HG03520 (cell line): Measurements from ENCODE around the gene FAM227A.
"Not testable (repeated sequence)": the region's sequence is repeated elsewhere in the genome, so short reads cannot be mapped to it uniquely, and the experiment has no call there.

Experiments used
- ATAC-seq: cut with Tn5 transposase; IDR thresholded peaks from one replicate; pipeline ENCODE4 v1.9.1; 2021; ENCODE audit warnings: mild to moderate bottlenecking, moderate library complexity; ENCODE audit not compliant: unreplicated experiment

Gene FAM227A

GRCh38 chr22:38612217-38613006 is 43.8 kb downstream of the FAM227A start:
- ATAC-seq: no peak

- ATAC-seq: no peak
These were observed 44.6 kb downstream of the FAM227A start for GRCh38 chr22:38611559-38611958.

DNA sequence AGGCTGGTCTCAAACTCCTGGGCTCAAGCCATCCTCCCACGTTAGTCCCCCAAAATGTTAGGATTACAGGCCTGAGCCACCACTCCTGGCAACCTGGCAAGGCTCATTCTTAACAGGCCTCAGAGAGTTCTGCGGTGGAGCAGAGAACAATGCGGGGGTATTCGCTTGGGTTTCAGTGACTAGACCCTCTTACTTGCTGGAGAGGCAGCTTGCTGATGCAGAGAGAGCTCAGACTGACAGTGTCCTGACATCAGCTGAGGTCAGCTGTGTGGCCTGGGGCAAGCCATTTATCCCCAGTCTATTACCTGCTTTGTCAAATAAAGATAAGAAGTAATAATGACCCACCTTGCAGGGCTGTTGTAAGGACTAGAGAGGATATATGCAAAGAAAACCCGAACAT is 46.0 kb downstream of the FAM227A start:
- ATAC-seq: no peak

GRCh38 chr22:38608992-38609750 is 47.0 kb downstream of the FAM227A start:
- no peak for ATAC-seq

GRCh38 chr22:38607680-38608079 is 48.5 kb downstream of the FAM227A start:
- no peak for ATAC-seq

GRCh38 chr22:38602166-38602565 is 54.0 kb downstream of the FAM227A start:
- ATAC-seq: no peak

DNA sequence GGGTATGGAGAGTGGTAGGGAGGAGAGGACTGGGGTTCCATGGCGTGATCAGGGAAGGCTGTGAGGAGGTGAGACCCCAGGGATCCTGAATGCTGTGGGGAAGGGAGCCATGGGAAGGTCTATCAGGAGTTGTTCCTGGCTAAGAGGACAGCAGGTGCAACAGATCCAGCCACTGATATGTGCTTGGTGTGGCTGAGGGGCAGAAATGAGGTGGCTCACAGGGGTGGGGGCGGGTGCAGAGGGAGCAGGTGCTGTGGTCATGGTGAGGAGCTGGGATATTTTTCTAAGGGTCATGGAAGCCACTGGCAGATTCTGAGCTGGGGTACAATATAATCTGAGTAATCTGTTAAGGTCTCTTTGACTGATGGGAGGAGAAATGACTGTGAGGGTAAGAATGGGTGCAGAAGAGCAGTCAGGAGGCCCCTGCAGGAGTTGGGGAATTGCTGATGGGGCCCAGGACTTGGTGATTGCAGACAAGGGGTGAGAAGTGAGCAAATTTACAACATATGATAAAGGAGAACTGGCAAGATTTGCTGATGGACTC is 54.9 kb downstream of the FAM227A start:
- no peak for ATAC-seq

GRCh38 chr22:38599466-38599865 is 56.7 kb downstream of the FAM227A start:
- no peak for ATAC-seq

GRCh38 chr22:38582923-38583322 is 73.3 kb downstream of the FAM227A start:
- not testable (repeated sequence) for ATAC-seq

DNA sequence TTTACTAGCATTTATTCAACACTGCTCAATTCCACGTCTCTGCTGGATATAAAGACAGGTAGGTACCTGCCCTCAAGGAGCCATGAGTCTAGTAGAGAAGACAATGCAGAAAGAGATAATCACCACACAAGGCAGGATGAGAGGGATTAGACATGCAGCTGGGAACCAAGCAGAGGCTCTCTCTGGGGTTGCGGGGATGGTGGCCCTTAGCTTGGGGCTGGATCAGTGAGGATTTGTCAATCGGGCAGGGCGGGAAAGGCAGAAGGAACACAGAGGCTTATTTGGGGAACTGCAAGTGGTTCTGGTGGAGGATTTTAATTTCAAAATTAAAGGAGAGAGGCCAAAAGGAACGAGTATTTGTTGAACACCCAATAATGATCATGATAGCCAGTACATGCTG is 77.7 kb downstream of the FAM227A start:
- ATAC-seq: no peak

GRCh38 chr22:38572065-38572464 is 84.1 kb downstream of the FAM227A start:
- no peak for ATAC-seq

DNA sequence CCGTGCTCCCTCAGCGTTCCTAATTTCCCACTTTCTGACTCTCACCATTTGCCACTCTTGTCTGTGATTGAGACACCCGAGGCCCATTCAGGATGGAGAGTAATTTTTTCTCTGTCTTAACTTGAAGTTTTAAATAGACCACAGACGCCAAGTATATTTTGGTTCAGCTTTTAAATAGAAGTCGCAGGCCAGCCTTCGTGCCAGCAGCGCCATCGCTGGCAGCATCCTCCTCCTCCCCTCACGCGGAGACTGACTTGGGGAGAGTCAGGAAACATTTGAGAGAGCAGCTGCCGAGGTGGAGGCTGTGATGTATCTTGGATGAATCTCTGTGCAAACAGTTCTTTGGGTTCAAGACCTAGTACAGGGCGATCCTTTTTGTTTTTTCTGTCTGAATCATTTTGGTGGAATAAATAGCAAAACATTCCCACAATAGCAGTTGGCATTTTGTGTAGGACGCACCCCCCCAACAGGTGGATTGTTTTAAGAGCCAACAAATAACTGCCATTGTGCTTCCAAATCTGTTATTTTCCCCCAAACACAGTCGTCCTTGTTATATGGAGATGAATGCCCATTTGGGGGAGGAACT is 85.3 kb downstream of the FAM227A start:
- no peak for ATAC-seq

DNA sequence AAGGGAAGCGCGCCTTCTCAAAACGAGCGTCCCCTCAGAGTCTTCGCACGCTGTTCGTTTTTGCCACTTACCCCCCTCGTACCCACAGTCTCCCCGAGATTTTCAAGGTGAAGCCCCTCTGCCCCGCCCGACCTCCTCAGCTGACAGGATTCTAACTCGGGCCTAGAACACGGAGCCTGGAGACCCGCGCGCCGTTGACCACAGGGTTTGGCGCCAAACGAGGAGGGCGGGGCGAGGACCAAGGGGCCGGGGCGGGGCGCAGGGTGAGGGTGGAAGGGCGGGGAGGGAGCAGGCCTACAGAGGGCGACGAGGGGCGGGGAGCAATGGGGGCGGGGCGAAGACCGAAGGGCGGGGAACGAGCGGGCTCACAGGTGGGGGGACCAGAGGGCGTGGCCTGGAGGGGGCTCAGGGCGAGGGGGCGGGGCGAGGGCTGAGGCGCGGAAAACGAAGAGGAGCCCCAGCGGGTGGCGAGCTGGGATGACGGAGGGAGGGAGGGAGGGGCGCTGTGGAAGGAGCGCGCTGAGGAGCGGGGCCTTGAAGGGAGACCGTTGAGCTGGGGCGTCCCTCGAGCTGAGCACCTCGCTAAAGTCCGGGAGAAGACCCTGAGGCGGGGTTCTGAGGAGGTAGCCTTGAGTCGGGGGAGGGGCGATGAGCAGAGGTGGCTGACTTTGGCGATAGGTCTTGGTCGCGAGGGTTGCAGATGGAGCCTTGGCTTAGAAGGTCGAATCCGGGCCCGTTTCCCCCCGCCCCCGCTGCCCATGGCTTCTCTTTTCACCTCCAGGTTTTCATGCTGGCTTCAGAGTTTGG is 86.0 kb downstream of the FAM227A start, which contains the start of gene DMC1:
DMC1 (minus strand) TSS at position 212 of the 807 bp plus-strand sequence. CDS start 1,927 bp downstream, outside the sequence.
- peak; percentile 50 for ATAC-seq

DNA sequence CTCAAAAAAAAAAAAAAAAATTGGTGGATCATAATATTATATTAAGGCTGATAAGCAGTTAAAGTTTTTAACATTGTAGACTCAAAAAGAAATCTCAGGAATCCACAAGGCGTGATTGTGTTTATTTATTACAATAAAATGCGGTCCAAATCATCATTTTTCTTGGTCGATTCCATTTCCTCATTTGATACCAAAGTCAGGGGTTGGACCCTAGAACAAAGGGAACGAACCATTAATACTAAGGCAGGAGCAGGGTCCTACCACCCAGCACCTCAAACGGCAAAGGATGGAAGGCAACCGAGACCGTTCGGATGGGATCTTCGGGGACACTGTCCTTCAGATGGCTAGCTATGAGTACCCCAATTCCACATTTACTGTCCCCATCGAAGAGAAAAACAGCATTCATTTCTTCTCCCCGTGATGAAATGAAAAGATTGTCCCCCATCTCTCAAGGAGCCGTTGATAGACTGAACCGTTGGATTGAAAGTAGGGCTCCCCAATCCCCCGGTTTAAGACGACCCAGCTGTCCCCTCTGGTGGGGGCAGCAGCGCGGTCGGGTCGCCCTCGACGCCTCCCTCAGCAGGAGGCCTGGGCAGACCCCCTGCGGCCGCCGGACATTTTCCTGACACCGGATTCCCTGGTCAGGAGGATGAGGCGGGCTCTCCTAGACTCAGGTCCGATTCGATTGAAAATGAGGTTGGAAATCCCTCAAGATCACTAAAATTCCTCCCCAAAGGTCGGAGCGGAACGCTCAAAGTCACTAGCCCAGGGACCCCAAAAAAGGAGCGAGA is 86.8 kb downstream of the FAM227A start:
- ATAC-seq: no peak

GRCh38 chr22:38567531-38568285 is 88.5 kb downstream of the FAM227A start:
- ATAC-seq: no peak

GRCh38 chr22:38566726-38567504 is 89.3 kb downstream of the FAM227A start:
- ATAC-seq: no peak

GRCh38 chr22:38565441-38565840 is 90.8 kb downstream of the FAM227A start:
- no peak for ATAC-seq

GRCh38 chr22:38564669-38565068 is 91.5 kb downstream of the FAM227A start:
- ATAC-seq: no peak
